GM18526 (cell line): ENCODE data around the gene CCDC85B.

ENCODE experiments used
- POLR2A ChIP-seq: IDR thresholded peaks from 3 replicates; pipeline ENCODE4 v1.6.1; 2011; ENCODE audit not compliant: insufficient read length; ENCODE audit errors: extremely low read depth

The CCDC85B gene

GRCh38 chr11:65862941-65863888 lies 27.3 kb upstream of the CCDC85B start:
- TF ChIP-seq POLR2A = no peak

GRCh38 chr11:65863889-65864705 lies 26.4 kb upstream of the CCDC85B start:
- no peak for TF ChIP-seq POLR2A

GRCh38 chr11:65864706-65865471 lies 25.6 kb upstream of the CCDC85B start:
- TF ChIP-seq POLR2A = no peak

GRCh38 chr11:65865550-65866172 lies 24.8 kb upstream of the CCDC85B start:
- TF ChIP-seq POLR2A = no peak

GRCh38 chr11:65866509-65867283 lies 23.8 kb upstream of the CCDC85B start:
- TF ChIP-seq POLR2A = no peak

GRCh38 chr11:65867284-65868071 lies 23.0 kb upstream of the CCDC85B start:
- TF ChIP-seq POLR2A = no peak

GRCh38 chr11:65868076-65868667 lies 22.3 kb upstream of the CCDC85B start:
- TF ChIP-seq POLR2A = no peak

- no peak for TF ChIP-seq POLR2A
These were observed 21.6 kb upstream of the CCDC85B start for GRCh38 chr11:65868907-65869306.

- TF ChIP-seq POLR2A = no peak
These were observed 20.7 kb upstream of the CCDC85B start for GRCh38 chr11:65869643-65870306.

- no peak for TF ChIP-seq POLR2A
These were observed 20.2 kb upstream of the CCDC85B start for GRCh38 chr11:65870307-65870658.

- no peak for TF ChIP-seq POLR2A
These were observed 19.5 kb upstream of the CCDC85B start for GRCh38 chr11:65870706-65871681.

GRCh38 chr11:65871811-65872548 lies 18.5 kb upstream of the CCDC85B start:
- no peak for TF ChIP-seq POLR2A
